ENCODE results near the gene KRTAP19-1. TPM values are rescaled to one million over a fixed set of nuclear protein-coding genes. Genes with fewer than 3 reads are reported as not detected.

KRTAP19-1 gene
- total and polyA plus RNA-seq, 2 of the 8 experiments (the other 6 are each of a cell fraction or from before 2014, with no cell fraction given): not detected

GRCh38 chr21:30515681-30516080 lies 35.5 kb upstream of the KRTAP19-1 start:
- H3K23ac ChIP-seq (ENCODE audit: insufficient read length): no peak overlapping the region
- H3K9ac ChIP-seq (replicated peaks in 1 of 4; ENCODE audit: extremely low read depth in 1 of 4, low read depth in 3 of 4, low read length in 3 of 4): no peak overlapping the region
- no peak overlapping the region for H3K18ac ChIP-seq (ENCODE audit: extremely low read depth, low read length)
- H3K27me3 ChIP-seq (replicated peaks in 1 of 4; ENCODE audit: control insufficient read depth in 3 of 4, extremely low read depth in 1 of 4, insufficient read depth in 3 of 4, low read length in 3 of 4): no peaks in the 10 kb centered on the region
- H3K9me3 ChIP-seq (ENCODE audit: insufficient read depth in 2 of 2, low read depth in 1 of 2, low read length in 1 of 2): peaks cover 0 to 4% of the 10 kb centered on the region in 2 experiments; a peak in 1 of 4 replicates
- no peak overlapping the region for H3K4ac ChIP-seq (replicated peaks; ENCODE audit: insufficient read length, low read depth, low read length)
- ChIA-PET POLR2A (ENCODE audit: partially characterized antibody) (no interaction called here), CTCF (ENCODE audit: partially characterized antibody) (interaction anchor here (0.8 to 3.5 kb wide), 2 partner anchors 10 to 833 kb away, joined by 3 to 15 read pairs; no protein-coding TSS in a partner anchor)
- H3K79me1 ChIP-seq (ENCODE audit: low read depth, low read length): no peaks in the 10 kb centered on the region
- no peak overlapping the region for H2BK15ac ChIP-seq (ENCODE audit: low read length)
- no peak overlapping the region for H3K27ac ChIP-seq (ENCODE audit: low read depth, low read length)
- no peak overlapping the region for H2BK5ac ChIP-seq (ENCODE audit: low read depth, low read length)
- H2BK20ac ChIP-seq (ENCODE audit: low read length): no peak overlapping the region
- H4K91ac ChIP-seq (replicated peaks; ENCODE audit: insufficient read length, low read length): no peak overlapping the region
- H2AK5ac ChIP-seq (ENCODE audit: low read depth, low read length): no peak overlapping the region
- H4K20me1 ChIP-seq (replicated peaks in 1 of 2; ENCODE audit: control insufficient read depth in 1 of 2, insufficient read depth in 2 of 2, low read length in 2 of 2): no peaks in the 10 kb centered on the region
- H2AFZ ChIP-seq (ENCODE audit: low read length): no peak overlapping the region; the same call in 1 of the 2 replicates
- no peak overlapping the region for H4K5ac ChIP-seq (ENCODE audit: insufficient read length, low read depth, low read length)
- no peak overlapping the region for H3K56ac ChIP-seq (replicated peaks; ENCODE audit: insufficient read length, low read depth, low read length)
- H2BK120ac ChIP-seq (replicated peaks; ENCODE audit: low read depth, low read length): no peak overlapping the region
- H3K79me2 ChIP-seq (ENCODE audit: control insufficient read depth in 1 of 2, insufficient read depth in 2 of 2, low read length in 2 of 2): no peaks in the 10 kb centered on the region
- DNase-seq (ENCODE audit: low read depth in 1 of 2, low spot score in 2 of 2) (no peak), FAIRE-seq (no peak)
- no peaks in the 10 kb centered on the region for H3K4me1 ChIP-seq (replicated peaks in 1 of 4; ENCODE audit: control insufficient read depth in 3 of 4, insufficient read depth in 4 of 4, low read length in 3 of 4)
- no peak overlapping the region for H2BK12ac ChIP-seq (ENCODE audit: low read depth, low read length)
- no peak overlapping the region for H3K14ac ChIP-seq (ENCODE audit: insufficient read length)
- no peak overlapping the region for H3K4me2 ChIP-seq (ENCODE audit: insufficient read depth in 1 of 2, low read depth in 2 of 2, low read length in 2 of 2)
- no peak overlapping the region for H4K8ac ChIP-seq (ENCODE audit: extremely low read depth, insufficient read depth, low read length)
- 100% methylated on average over 1 of the region's 1 CpG; no CpG with 5 or more reads in 1 of the 2 experiments for WGBS, 2 experiments (ENCODE audit: extremely low coverage in 1 of 2, insufficient coverage in 1 of 2, insufficient read length in 1 of 2, insufficient replicate concordance in 2 of 2, low coverage in 1 of 2, low lambda C conversion rate in 2 of 2, missing lambda C conversion rate in 1 of 2)
- H3K23me2 ChIP-seq (ENCODE audit: low read depth, low read length): no peaks in the 10 kb centered on the region
- no peak overlapping the region for H3K4me3 ChIP-seq (ENCODE audit: extremely low read depth in 1 of 4, insufficient read depth in 2 of 4, low read depth in 3 of 4, low read length in 4 of 4)
- H3K36me3 ChIP-seq (ENCODE audit: control insufficient read depth in 2 of 4, insufficient read depth in 4 of 4, low read length in 3 of 4): peaks cover 0 to 3% (median 0%) of the 10 kb centered on the region in 4 experiments; a peak in 1 of 8 replicates
- TF ChIP-seq CREB1 (IDR thresholded peaks at IDR 0.05): no peak
- no peak for TF ChIP-seq HDAC6 (IDR thresholded peaks at IDR 0.05; ENCODE audit: low read depth, low read length)
- TF ChIP-seq EGR1 (IDR thresholded peaks at IDR 0.05; ENCODE audit: borderline replicate concordance, low read depth, low read length): no peak
